ENCODE measurements around the gene KLHL29. TPM values are rescaled to one million over a fixed set of nuclear protein-coding genes. Genes with fewer than 3 reads are reported as not detected.

The KLHL29 gene
- total RNA-seq, 1 donor from 2014 or later: 12.2 TPM

DNA sequence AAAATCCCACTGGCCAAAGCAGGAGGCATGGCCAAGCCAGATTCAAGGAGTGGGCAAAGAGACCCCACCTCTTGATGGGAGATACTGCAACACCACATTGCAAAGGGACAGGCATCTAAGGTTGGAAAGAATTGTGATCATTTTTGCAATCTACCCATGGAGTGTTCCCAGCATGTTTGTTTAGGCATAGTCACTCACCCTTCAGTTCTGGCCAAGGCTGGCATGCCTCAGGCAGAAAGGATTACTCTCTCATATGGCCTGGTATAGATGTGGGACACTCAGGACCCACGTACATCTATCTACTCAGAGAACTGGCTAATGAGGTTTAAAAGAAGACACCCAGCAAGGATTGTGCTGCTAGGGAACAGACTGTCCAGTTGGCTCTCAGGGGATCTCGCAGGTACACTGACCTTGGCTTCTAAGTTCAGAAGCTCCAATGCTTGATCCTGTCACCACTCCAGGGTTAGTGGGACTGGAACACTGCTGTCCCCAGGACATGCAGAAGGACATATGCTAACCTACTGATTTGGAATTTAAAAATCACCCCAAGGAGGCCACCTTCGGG lies 183.7 kb downstream of the KLHL29 start:
- DNase-seq (ENCODE audit: low read depth): no peak

DNA sequence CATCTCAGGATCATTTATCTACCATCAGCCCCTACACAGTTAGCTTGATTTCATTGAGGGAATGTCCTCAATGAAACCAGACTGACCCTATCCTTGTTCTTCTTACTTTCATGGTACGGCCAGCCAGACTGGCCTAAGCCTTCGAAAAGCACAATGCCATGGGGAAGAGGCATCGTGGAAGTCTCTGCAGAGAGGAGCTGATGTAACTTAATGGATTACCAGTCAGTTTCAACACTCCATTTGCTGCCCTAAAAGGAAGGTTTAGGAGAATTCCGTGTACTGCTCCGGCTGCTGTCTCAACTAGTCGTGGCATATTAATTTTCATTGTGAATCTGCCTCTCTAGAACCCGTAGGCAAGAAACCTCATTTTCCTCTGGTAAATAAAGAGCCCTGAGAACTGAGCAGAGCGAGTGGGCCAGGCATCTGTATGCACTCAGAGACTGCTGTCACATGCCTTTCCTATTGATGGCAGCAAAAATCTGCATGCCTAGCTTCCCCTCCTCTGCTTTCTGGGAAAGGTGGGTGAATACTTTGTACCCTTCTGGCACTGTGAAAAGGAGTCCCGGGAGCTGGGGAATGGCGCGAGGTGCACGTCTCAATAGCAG lies 184.9 kb downstream of the KLHL29 start:
- peak; percentile 28 for DNase-seq (ENCODE audit: low read depth)

DNA sequence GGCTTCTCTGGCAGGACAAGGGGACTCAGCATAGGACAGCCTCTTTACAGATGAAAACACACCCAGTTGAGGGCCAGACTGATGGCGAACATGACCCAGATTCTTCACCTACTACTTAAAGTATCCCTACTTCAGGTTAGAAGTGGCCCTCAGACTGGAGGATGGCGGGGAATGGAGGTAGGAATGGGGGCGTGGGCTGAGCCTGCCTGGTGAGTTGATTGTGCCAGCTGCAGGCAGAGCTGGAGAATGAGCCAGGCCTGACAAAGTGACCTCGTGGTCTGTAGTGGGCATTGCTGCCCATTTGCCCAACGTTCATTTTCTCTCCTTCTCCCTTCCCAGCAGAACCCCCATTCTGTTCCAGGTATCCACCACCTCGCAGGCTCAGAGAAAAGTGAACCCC lies 186.1 kb downstream of the KLHL29 start:
- DNase-seq (ENCODE audit: low read depth): no peak

DNA sequence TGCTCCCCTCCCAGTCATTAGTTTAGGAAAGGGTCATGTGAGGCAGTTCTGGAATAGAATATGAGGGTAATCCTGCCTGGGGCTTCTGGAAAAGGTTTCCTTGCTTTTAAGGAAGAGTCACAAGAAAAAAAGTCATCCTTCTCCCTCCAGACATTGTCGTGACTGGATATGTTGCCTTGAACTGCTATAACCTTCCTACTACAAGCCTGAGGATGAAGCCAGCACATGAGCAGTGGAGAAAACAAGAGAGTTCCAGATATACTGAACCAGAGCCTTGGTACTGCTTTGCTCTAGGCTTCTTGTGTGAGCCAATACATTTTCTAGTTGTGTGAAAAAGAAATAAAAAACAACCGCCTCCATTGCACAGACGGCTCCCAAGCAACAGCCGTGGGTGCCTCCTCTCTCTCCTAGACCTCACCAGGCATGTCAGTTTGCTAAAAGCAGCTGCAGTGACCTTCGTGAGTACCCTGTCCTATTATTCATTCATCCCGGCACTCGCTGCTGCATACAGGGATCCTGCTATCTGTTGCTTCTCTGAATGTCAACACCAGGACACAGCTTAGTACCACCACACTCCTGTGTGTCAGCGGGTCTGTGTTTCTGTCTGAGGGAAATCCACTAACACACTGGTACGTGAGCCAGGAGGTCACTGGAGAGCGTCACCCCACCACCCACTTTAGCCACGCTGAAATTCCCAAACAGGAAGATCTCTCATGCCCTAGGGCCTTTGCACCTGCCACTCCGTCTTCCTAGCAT lies 186.7 kb downstream of the KLHL29 start:
- DNase-seq (ENCODE audit: low read depth): no peak

DNA sequence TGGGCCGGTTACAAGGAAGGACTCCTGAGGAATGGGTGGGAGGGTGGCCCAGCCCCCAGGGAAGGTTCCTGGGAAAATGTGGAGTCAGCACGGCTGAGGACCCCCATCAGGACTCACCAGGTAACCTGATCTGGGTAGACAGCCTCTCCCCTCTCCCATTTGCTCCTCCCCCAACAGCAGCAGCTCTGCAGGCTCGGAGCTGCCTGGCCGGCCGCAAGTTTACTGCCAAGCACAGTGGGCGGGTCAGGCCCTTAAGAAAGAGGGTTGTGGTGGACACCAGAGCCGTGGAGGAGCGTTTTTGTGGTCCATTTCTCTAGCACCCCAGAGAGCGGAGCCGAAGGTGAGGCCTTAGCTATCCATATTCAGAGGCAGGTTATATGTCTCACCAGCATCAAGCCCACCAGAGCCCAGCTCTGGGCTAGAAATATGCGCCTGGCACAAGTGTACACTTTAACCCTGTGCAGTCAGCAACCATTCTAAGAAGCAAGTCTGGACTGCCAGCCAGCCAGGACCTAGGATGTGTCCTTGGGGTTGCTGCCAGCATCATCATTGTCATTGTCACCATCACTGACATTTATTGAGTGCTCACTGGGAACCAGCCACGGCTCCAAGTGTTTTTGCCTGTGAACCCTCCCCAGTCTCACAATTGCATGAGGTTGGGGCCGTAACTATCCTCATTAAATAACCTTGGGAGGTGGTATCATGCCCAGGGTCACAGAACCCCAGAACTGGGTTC lies 190.1 kb downstream of the KLHL29 start:
- no peak for DNase-seq (ENCODE audit: low read depth)

DNA sequence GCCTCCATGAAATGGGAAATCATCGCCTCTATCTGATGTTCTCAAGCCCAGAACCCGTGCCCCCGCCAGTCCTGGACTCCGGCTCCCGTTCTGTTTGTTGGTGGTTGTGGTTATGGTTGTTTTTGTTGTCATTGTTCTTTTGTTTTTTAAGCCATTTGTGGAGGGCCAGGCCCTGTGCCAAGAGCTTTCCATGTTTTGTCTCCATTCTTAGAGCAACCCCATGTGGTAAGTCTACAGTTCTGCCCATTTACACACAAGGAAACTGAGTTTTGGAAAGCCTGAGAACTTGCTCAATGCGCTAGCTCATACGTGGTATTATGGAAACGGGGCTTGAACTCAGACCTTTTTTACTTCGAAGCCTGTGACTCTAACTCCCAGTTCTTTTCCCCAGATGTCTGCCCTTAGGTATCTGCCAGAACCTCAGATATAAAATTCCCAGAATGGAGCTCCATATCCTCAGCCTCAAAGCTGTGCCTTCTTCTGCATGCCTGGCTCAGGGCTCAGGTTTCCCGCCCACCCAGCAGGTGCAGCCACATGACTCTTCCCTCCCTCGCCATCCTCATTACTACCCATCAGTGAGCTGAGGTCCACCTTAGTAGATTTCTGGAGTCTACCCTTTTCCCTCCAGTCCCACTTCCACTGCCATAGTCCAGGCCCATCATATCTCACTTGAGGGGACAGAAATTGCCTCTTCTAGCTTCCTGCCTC lies 194.1 kb downstream of the KLHL29 start:
- no peak for DNase-seq (ENCODE audit: low read depth)

DNA sequence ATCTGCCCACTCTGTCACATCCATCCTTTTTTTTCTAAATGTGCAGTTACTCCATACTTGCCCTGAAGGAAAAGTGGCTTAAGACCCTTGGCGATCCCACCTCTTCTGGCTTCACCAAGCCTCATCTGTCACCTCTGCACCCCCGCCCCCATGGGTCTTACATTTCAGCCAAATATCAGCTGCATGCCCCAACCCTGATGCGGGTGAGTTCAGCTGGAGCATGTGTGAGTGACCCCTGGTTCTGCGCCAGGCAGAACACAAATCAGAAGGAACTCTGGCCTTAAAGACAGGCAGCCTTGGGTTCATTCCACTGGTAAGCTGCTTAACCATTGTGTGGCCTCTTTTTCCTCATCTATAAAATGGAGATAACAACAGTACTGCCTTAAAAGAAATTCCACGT lies 194.7 kb downstream of the KLHL29 start:
- DNase-seq (ENCODE audit: low read depth): no peak

DNA sequence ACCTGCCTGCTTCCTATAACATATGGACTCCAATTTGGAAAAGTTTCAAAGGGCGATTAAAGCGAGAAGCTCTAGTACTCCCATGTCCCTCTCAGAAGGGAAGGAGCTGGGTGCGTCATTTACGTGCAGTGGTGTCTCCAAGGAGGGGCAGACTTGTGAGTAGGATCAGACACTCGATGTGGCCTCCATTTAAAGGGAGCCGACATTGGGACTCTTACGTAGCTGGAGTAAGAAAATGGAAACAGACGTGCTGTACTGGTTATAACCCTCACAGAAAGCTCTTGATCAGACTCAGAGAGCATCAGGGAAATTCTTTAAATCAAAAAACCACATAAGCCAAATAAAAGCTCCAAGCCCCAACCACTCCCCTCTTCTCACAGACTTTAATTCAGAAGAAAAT lies 198.5 kb downstream of the KLHL29 start:
- DNase-seq (ENCODE audit: low read depth): no peak

DNA sequence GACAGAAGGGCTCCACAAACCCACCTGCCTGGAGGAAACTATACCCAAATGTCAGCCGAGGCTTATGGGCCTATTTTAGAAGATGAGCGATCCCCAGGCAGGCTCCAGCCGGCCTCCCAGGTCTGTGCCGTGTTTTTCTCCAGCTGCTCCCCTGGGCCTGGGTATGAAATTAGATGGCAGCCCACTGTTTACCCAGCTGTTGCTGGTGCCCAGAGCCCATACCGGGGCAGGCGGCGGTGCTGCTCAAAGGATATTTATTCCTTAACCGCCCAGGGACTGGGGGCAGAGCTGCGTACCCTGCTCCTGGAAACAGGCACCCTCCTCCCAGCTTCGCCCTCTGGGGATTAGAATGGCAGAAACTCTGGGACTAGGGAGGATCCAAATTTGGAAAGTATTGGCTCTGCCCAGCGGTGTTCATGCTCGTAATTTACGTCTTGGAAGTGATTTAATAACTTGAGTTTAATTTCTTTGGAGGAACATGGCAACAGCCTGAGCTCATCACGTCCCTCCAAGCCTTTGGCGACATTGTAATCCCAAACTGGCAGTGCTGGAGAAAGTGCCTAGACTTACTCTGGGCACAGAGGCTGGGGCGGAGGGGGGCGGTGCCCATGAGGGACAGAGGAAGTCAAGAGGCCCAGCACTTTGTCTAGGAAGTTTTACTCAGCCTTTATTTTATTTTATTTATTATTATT lies 199.2 kb downstream of the KLHL29 start:
- DNase-seq (ENCODE audit: low read depth): no peak

DNA sequence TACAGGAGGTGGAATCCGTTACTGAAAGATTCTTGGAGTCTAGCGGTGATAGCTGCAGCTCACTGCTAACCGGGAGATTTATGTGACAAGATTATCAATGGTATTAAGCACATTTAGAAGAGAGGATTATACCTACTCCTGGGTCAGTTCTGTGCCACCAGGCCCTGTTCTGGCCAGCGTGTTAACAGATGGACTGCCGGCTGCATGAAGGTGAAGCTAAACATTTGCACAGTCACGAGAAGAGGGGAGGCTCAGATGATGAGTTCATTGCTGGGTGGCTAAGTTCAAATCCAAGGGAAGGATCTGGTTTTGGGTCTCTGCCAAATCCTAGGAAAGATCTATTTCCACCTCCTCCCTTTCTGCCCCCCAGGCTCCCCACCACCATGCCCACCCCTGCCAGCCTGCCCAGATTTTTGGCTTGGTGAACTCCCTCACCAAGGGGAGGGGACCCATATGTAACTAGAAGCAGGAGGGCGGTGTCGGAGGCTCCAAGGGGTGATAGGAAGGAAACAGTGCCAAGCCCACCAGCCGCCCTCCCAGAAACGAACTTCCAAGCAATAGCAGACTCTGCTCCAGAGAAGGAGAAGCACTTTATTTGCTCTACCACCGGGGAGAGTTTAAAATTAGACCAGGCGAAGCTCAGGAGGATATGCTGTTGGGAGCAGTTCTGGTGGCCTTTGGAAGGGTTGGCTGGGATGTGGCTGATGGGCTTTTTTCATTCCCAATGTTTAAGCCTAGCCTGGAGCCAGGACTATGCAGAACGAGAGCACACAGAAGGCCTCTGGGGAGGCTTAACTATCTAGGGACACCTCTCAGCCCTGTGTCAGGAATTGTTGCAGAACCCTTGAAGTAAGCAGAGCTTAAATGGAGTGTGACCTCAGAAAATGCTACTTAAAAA lies 200.5 kb downstream of the KLHL29 start:
- DNase-seq (ENCODE audit: low read depth): no peak

DNA sequence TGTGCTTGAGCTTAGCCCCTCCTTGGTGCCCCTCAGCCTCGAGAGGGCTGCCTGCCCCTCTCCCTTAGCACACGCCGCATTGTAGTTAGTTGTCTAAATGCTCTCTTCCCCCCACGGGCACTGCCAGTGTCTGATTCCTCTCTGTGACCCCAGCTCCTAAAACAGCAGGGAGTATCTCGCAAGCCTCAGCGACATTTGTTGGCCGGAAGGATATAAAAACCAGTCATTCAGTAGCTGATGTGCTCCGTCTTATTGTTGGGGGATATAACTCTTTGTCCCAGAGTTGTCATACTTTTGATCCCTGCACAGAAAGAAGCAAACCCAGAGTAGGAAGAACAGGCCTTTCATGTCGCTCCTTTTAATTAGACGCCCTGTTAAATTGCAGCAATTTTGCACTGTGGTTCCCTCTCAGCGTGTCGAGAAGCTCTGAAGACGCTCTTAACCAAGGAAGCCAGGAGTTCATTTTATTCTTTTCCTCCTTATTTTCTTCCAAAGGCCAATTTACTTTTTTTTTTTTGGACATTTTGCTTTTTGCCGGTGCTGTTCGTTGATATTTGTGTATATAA lies 201.8 kb downstream of the KLHL29 start:
- DNase-seq (ENCODE audit: low read depth): no peak

DNA sequence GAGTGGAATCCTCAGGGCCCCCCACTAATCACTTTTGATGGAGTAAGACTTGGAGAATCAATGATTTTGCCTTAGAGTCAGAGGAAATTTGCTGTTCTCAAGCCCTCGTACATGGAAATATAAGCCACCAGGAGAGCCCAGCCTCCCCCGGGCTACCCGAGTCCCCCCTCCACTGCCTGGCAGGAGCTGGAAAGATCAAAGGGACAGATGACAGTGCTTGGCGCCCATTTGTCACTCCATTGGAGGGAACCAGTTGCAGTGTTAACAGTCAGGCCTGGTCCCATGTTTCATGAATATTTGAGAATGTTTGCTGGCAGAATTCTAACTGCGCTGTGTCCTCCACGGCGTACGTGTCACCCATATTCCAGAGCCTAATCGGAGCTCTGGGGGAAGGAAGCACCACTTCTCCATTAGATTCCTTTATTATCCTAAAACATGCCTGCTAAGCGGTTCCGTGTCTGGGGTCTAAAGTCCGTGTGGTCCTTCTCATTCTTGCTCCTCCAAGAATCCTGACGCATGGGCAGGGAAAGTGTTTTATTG lies 202.4 kb downstream of the KLHL29 start:
- DNase-seq (ENCODE audit: low read depth): no peak

DNA sequence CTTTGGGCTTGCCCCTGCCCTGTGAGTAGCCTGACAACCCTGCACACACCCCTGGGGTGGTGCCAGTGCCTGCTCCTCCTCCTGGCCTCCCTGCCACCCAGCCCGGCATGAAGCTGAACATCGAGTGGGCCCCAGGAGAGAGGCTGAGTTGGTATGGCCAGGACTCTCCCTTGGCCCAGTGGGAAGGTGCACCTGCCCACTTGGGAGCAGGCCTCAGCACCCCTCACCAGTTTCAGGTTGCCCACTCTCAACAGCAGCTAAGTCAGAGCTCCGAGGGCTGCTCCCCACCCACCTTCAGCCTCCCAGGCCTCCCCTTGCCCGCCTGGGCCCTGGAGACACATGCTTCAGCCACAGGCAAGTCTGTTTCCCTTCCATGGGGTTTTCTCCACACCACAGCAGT lies 203.1 kb downstream of the KLHL29 start:
- no peak for DNase-seq (ENCODE audit: low read depth)

DNA sequence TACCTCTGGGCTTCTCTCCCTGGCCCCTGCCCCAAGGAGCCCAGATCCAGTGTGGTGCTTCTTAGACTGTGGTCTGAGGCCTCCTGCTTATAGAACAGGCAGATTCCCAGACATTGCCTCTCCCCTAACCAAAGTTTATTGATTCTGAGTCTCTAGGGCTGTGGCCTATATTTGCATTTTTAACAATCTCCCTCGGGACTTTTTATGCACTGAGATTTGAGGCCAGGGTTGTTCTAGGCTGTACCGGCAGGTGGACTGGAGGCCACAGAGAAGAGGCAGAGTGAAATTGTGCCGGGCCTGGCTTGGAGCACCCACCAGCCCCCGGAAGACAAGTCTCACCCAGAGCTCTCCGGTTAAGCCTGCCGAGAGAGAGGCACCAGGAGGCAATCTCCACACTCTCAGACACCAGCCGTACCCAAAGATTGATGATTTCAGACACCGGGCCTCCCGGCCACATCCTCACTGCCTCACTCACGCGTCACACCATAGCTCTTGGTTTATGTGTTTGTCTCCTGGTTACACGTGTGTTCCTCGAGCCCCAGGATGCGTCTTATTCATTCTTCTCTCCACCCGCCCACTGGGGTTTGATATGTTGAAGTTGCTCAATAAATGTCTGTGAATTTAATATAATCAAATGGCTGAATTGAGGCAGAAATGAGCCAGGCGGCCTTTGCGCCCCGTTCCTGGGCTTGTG lies 203.7 kb downstream of the KLHL29 start:
- no peak for DNase-seq (ENCODE audit: low read depth)

DNA sequence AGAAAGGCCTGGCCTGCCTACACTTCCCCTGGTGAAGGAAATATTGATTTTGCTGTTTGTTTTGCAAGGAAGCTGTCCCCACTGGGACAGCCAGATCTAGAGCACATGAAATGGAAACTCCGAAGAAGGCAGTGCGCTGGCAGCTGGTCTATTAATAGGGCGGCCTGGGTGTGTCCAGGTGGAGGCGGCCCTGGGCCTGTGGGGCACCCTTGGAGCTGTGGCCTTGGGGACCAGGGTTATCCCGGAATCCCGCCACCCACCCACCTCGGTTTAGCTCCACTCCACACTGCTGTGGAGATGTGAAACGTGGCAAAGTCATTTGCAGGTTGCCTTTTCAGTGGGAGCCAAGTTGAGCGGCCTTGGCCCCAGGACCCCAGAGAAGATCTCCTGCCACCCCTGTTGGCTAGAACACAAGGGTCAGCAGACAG lies 204.3 kb downstream of the KLHL29 start:
- no peak for DNase-seq (ENCODE audit: low read depth)

DNA sequence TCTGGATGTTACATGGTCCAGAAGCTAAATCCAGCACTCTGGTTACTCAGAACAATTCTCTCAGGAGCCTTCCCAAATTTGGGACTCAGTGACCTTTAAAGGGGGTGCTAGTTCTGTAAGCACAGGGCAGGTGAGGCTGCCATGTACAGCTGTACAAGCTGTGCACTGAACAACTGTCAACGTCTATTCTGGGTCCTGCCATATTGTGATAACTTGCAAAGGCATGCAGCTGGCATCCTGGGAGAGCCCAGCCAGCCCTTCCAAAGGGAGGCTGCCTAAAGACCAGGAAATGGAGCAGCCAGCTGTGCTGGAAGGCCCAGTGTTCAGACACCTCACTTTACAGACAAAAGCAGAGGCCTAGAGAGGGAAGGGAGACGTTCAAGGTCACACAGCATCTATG lies 204.8 kb downstream of the KLHL29 start:
- DNase-seq (ENCODE audit: low read depth): no peak

DNA sequence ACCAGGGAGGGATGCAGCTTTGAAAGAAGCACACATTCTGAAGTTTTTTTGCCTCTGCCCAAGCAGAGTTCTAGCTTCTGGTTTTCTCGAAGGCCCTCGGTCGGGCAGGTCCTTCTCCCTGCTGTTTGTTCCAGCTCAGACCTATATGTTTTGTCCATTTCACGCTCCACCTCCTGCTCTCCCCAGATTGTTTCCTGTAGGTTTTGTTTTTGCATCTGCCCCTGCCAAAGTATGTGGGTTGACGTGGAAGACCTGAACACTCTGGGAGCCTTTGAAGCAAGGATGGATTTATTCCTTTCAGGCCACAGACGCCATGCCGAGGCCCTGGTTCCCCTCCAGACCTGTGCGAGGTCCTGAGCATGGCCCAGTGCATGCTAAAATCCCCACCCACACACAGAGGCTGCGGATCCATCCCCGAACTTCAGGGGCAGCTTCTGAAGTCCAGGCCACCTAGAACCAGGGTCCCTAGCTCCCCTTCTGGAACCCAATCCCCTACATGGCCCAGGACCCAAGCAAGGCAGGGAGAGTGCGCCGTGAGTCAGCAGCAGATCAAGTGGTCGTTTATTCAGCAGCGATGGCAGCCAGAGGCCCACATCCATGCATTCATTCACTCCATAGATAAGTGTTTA lies 205.4 kb downstream of the KLHL29 start:
- no peak for DNase-seq (ENCODE audit: low read depth)

DNA sequence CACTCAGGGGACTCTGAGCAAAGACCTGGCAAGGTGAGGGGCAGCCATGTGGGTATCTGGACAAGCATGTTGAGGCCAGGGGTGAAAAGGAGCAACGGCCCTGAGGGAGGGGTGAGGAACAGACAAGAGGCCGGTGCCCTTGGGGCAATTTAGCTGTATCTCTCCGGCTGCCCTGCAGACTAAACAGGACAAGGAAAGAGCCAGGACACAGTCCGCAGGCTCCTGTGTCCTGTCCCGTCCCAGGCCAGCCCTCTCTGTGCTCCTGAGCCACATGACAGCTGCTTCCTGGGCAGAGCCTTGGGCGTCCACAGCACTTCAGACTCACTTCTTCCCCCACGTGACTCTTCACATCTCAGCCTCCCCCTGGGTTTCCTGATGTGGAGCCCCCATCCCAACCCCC lies 206.1 kb downstream of the KLHL29 start:
- DNase-seq (ENCODE audit: low read depth): no peak
